ENCODE results near the gene ANO4. TPM values are rescaled to one million over a fixed set of nuclear protein-coding genes. Genes with fewer than 3 reads are reported as not detected.

The ANO4 gene
- total and polyA plus RNA-seq, 2 of the 8 experiments (the other 6 are each of a cell fraction or from before 2014, with no cell fraction given) = 1.1 to 3.4 TPM

- TF ChIP-seq, protein P1, sequence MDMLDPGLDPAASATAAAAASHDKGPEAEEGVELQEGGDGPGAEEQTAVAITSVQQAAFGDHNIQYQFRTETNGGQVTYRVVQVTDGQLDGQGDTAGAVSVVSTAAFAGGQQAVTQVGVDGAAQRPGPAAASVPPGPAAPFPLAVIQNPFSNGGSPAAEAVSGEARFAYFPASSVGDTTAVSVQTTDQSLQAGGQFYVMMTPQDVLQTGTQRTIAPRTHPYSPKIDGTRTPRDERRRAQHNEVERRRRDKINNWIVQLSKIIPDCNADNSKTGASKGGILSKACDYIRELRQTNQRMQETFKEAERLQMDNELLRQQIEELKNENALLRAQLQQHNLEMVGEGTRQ (IDR thresholded peaks at IDR 0.05; ENCODE audit: low read length) = no peak
- no peak for TF ChIP-seq TBP (IDR thresholded peaks at IDR 0.05; ENCODE audit: low read depth, low read length)
Observed at GRCh38 chr12:100799770-100800169, 5.2 kb downstream of the ANO4 start (continued).
